Heart right ventricle (tissue), 16 donors: Measurements from ENCODE around the gene SELENOP. TPM values are rescaled to one million over a fixed set of nuclear protein-coding genes. Genes with fewer than 3 reads are reported as not detected.
A peak's percentile ranks its signal among the peaks of the same experiment; 100 is the strongest.

Experiments
- ATAC-seq, 8 donors: fragments of 200-7000 bp; cut with Tn5 transposase; one replicate each; pipeline ENCODE4 v1.9.1; 2020; ENCODE audit warnings: mild to moderate bottlenecking in 8 of 8, moderate library complexity in 8 of 8, moderate number of reproducible peaks in 1 of 8
- DNase-seq, 2 donors: peaks; one replicate each; pipeline ENCODE4 v3.0.0-alpha.2; 2020
- H3K27ac ChIP-seq, 10 donors: fragments of 200-600 bp; sonication (generic) in 2 of 10; one replicate each; pipeline versions ENCODE4 v1.5.0 to v1.8.0; 2020 to 2022; ENCODE audit warnings: mild to moderate bottlenecking in 3 of 10
- H3K27me3 ChIP-seq, 7 donors: fragments of 200-600 bp; one replicate each; pipeline ENCODE4 v1.8.0; 2021 to 2022; ENCODE audit warnings: mild to moderate bottlenecking in 2 of 7
- H3K36me3 ChIP-seq, 9 donors: fragments of 200-600 bp; sonication (generic) in 1 of 9; one replicate each; pipeline versions ENCODE4 v1.5.0 to v1.8.0; 2020 to 2022; ENCODE audit warnings: mild to moderate bottlenecking in 2 of 9
- H3K4me1 ChIP-seq, 9 donors: fragments of 200-600 bp; sonication (generic) in 1 of 9; one replicate each; pipeline versions ENCODE4 v1.5.0 to v1.8.0; 2020 to 2022; ENCODE audit warnings: mild to moderate bottlenecking in 4 of 9
- H3K4me3 ChIP-seq, 10 donors: fragments of 200-600 bp; sonication (generic) in 2 of 10; one replicate each; pipeline versions ENCODE4 v1.5.0 to v1.8.0; 2020 to 2022; ENCODE audit warnings: mild to moderate bottlenecking in 7 of 10, moderate library complexity in 2 of 10
- H3K9me3 ChIP-seq, 11 donors: fragments of 200-600 bp in 10 of 11; sonication (generic) in 2 of 11; one replicate each; pipeline versions ENCODE4 v1.5.0 to v1.8.0; 2013 to 2022; ENCODE audit warnings: mild to moderate bottlenecking in 2 of 11, control low read depth in 1 of 11, moderate library complexity in 1 of 11
- CTCF ChIP-seq, 9 donors: fragments of 200-600 bp; sonication (generic) in 2 of 9; IDR thresholded peaks; one replicate each; pipeline versions ENCODE4 v1.5.0 to v1.8.0; 2021 to 2022; ENCODE audit warnings: antibody characterized with exemption in 9 of 9, mild to moderate bottlenecking in 5 of 9, moderate library complexity in 1 of 9
- WGBS, 2 donors: extraction: QIAGEN DNeasy Blood & Tissue Kit; methylation state at CpG; one replicate each; pipeline ENCODE4 v1.1.7; 2013; ENCODE audit warnings: inconsistent platforms in 1 of 2; 5-methylcytosine and 5-hydroxymethylcytosine counted together
- intact Hi-C, 10 donors: fragments of 100-400 bp; cut with DNase I; formaldehyde crosslinking; loops; one replicate each; pipeline versions ENCODE4 v1.11.1 to v1.14.2; 2022
- long read RNA-seq, 3 donors: library from polyadenylated mRNA; unstranded; transcript quantifications; one replicate each; pipeline ENCODE4 v2.0.0, GENCODE V29; 2020 to 2021
- polyA plus RNA-seq, 2 donors: library from polyadenylated mRNA; stranded (reverse); fragments of 200-250 nt; gene quantifications; one replicate each; pipeline ENCODE4 v1.2.3, GENCODE V29; 2013
- total RNA-seq, 10 donors: library from RNA; stranded (reverse); fragmentation: NEBNext Ultra II Directional in 3 of 10; extraction: Animal tissue kit (Norgen Biotek cat#: 25700) in 3 of 10; gene quantifications; one replicate each; pipeline versions ENCODE4 v1.2.1 to v1.2.4, GENCODE V29; 2021 to 2023
- donor health status: Arrhythmogenic right ventricular cardiomyopathy.
- donor health status: ischemic (EF 13 %, LVEDD 7.1; RV severe dilation, severe dysfunction).
- donor health status: healthy with polysubstance abuse.
- donor health status: DM: no; HTN: yes; CAD: no.
- donor health status: DM: no; HTN: no; CAD: no.
- donor health status: ischemic (EF 25% LVEDD 6.9; RV normal size, moderate dysfunction).
- donor health status: ischemic (EF 25% LVEDD 5.7; RV mildly dilated, moderate dysfunction).
- donor health status: healthy.
- donor health status: DM: yes; HTN: yes; CAD: no.
- donor health status: Ischemic cardiomyopathy.
- donor health status: ischemic (EF 35%, LVEDD 5.7; RV mildly dilated, moderate dysfunction).
- donor health status: nonischemic (EF 11% LVEDD 7.7; RV severe dilation, severe dysfunction).
- donor health status: DM: yes; HTN: yes; CAD: no.
- donor health status: PGD.
- donor health status: ischemic (EF 29% LVEDD 5.4; RV normal size, mild dysfunction).
- donor health status: nonischemic (EF 23%, LVEDD 6.1; RV moderate dilation, normal function).

Gene SELENOP
- total RNA-seq (100 to 1,000 TPM; 149 to 373 (median 181) TPM), polyA plus RNA-seq (10 to 100 TPM; 45.9 to 68.8 TPM)
- long read RNA-seq, donor 1, full-length matches to known transcripts = 294 of 311 reads
- long read RNA-seq, donor 1, partial matches to known transcripts = 3 of 311 reads
- long read RNA-seq, donor 1, other reads (novel, unspliced or antisense) = 14 of 311 reads
- long read RNA-seq, donor 2, transcript SELENOP-202 (3 exons, 799 nt) = minor isoform, 15 of 342 reads
- long read RNA-seq, donor 2, transcript SELENOP-214 (5 exons, 2,243 nt) = major isoform, 308 of 342 reads
- long read RNA-seq, donor 2, partial matches to known transcripts = 5 of 342 reads
- long read RNA-seq, donor 2, other reads (novel, unspliced or antisense) = 12 of 342 reads
- long read RNA-seq, donor 3, transcript SELENOP-214 (5 exons, 2,243 nt) = major isoform, 355 of 402 reads
- long read RNA-seq, donor 3, partial matches to known transcripts = 29 of 402 reads
- long read RNA-seq, donor 3, other reads (novel, unspliced or antisense) = 11 of 402 reads

- no peak for TF ChIP-seq CTCF (IDR thresholded peaks at IDR 0.05)
- peaks cover 0 to 19% (median under 1%) of the 10 kb centered on the region in 9 donors for H3K36me3 ChIP-seq
- DNase-seq = peak in 1 of 2 donors; percentile 84
- intact Hi-C loops = loop anchor here in 5 of 10 donors (1.0 to 5.0 kb wide), 4 partner anchors 27 to 230 kb away; partner anchors contain the start of gene ANXA2R (in 1 of the 5)
- peak; percentile 92 to 97 (median 96) for ATAC-seq
- no peaks in the 10 kb centered on the region for H3K27me3 ChIP-seq
- no peaks in the 10 kb centered on the region for H3K9me3 ChIP-seq
- peak within 1 kb of the TSS; percentile 62 to 93 (median 84) for H3K27ac ChIP-seq
- H3K4me1 ChIP-seq = peaks cover 0 to 52% (median 35%) of the 10 kb centered on the region in 9 donors
- 4 to 8% methylated on average over 8 of the region's 8 CpGs for WGBS, 2 donors
- H3K4me3 ChIP-seq = peak within 1 kb of the TSS; percentile 38 to 67 (median 60)
Observed at GRCh38 chr5:42811591-42812446, at the start of gene SELENOP. SELENOP (minus strand) TSS chr5:42811892; CDS start chr5:42808353, 3,539 bp downstream.

DNA sequence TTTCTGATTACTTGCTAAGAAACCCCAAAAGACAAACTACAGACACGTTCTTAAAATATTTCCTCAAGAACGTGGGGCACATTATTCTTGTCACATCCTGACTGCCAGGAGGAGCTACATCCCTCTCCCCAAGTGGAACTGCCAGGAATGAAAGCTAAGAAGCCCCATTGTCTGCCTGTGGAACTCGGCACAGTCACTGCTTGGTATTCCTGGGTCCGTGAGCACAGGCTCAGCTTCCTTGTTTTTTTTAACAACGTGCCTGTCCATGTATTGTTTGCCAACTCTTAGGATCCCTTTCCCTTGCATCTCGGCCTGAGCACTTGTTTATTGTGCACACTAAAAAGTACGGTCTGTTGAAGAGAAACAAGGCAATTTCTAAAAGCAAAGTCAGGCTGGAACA is 47.0 kb upstream of the SELENOP start:
- no peaks in the 10 kb centered on the region for H3K36me3 ChIP-seq
- H3K4me3 ChIP-seq = peak overlapping the region in 2 of 10 donors; percentile 6 to 19
- ATAC-seq (peak in 7 of 8 donors; percentile 50 to 70 (median 52)), DNase-seq (no peak)
- no peaks in the 10 kb centered on the region for H3K27me3 ChIP-seq
- peaks cover 0 to 26% (median 12%) of the 10 kb centered on the region in 9 donors for H3K4me1 ChIP-seq
- peaks cover 0 to 15% (median 0%) of the 10 kb centered on the region in 11 donors for H3K9me3 ChIP-seq
- 19 to 30% methylated on average over 7 of the region's 7 CpGs for WGBS, 2 donors
- no peak for TF ChIP-seq CTCF (IDR thresholded peaks at IDR 0.05)
- intact Hi-C loops = no loop called here
- H3K27ac ChIP-seq = peak overlapping the region in 8 of 10 donors; percentile 2 to 70 (median 47)

- no peak for TF ChIP-seq CTCF (IDR thresholded peaks at IDR 0.05)
- ATAC-seq = peak in 7 of 8 donors; percentile 42 to 88 (median 82)
- 4 to 7% methylated on average over 1 of the region's 1 CpG for WGBS, 2 donors
- Histone ChIP-seq H3K27ac (peak overlapping the region in 9 of 10 donors; percentile 2 to 70 (median 44)), H3K27me3 (no peaks in the 10 kb centered on the region), H3K9me3 (peaks cover 0 to 15% (median 0%) of the 10 kb centered on the region in 11 donors), H3K36me3 (no peaks in the 10 kb centered on the region), H3K4me3 (peak overlapping the region in 2 of 10 donors; percentile 6 to 19), H3K4me1 (peaks cover 0 to 26% (median 12%) of the 10 kb centered on the region in 9 donors)
- intact Hi-C loops = no loop called here
- no peak for DNase-seq
Observed at GRCh38 chr5:42858031-42858643, 46.4 kb upstream of the SELENOP start.
